Fibroblast of villous mesenchyme (primary cell): ENCODE data around the gene STK32B. TPM values are rescaled to one million over a fixed set of nuclear protein-coding genes. Genes with fewer than 3 reads are reported as not detected.

Experiments used
- DNase-seq: peaks from one replicate; pipeline ENCODE4 v3.0.0-alpha.2; 2010; ENCODE audit warnings: low read depth
- H3K4me3 ChIP-seq: 2 replicates; pipeline ENCODE4 v1.5.1; 2011; ENCODE audit warnings: low read depth, mild to moderate bottlenecking, low read length
- CTCF ChIP-seq: IDR thresholded peaks from 2 replicates; pipeline ENCODE4 v1.5.1; 2012; ENCODE audit warnings: low read depth, mild to moderate bottlenecking, low read length; ENCODE audit not compliant: insufficient read depth
- total RNA-seq: library from RNA; depleted of rRNA; stranded (reverse); fragments of >200 nt; gene quantifications from 2 replicates; pipeline ENCODE4 v1.2.3, GENCODE V29; 2012

The STK32B gene
- total RNA-seq, 1 donor, result 2.6 TPM

GRCh38 chr4:5143306-5143861 lies 92.1 kb downstream of the STK32B start:
- H3K4me3 ChIP-seq, result no peak overlapping the region
- TF ChIP-seq CTCF, result no peak
- DNase-seq, result no peak

GRCh38 chr4:5143940-5144339 lies 92.7 kb downstream of the STK32B start:
- no peak for TF ChIP-seq CTCF
- H3K4me3 ChIP-seq, result no peak overlapping the region
- DNase-seq, result peak; percentile 43

- H3K4me3 ChIP-seq, result no peak overlapping the region
- no peak for DNase-seq
- no peak for TF ChIP-seq CTCF
Observed at GRCh38 chr4:5144384-5144783, 93.1 kb downstream of the STK32B start.

- no peak overlapping the region for H3K4me3 ChIP-seq
- no peak for TF ChIP-seq CTCF
- no peak for DNase-seq
Observed at GRCh38 chr4:5146248-5146647, 95.0 kb downstream of the STK32B start.

- no peak for DNase-seq
- no peak overlapping the region for H3K4me3 ChIP-seq
- TF ChIP-seq CTCF, result no peak
Observed at GRCh38 chr4:5152521-5152920, 101.2 kb downstream of the STK32B start.

- no peak overlapping the region for H3K4me3 ChIP-seq
- no peak for TF ChIP-seq CTCF
- DNase-seq, result no peak
Observed at GRCh38 chr4:5156682-5157081, 105.4 kb downstream of the STK32B start.
